Right atrium auricular region (tissue), 2 donors: ENCODE data around the gene KLF6. TPM values are rescaled to one million over a fixed set of nuclear protein-coding genes. Genes with fewer than 3 reads are reported as not detected.

Experiments
- DNase-seq: peaks from one replicate; pipeline ENCODE4 v3.0.0-alpha.2; 2019; ENCODE audit warnings: low spot score
- H3K27ac ChIP-seq, 2 donors: fragments of 200-600 bp; sonication (generic); 1 replicate in 1 of 2; 2 replicates in 1 of 2; pipeline ENCODE4 v1.5.1; 2016 to 2019
- H3K27me3 ChIP-seq, 2 donors: fragments of 200-600 bp; sonication (generic); one replicate each; pipeline versions ENCODE4 v1.5.1 to v1.6.0; 2017 to 2019
- H3K36me3 ChIP-seq: fragments of 200-600 bp; sonication (generic); one replicate; pipeline ENCODE4 v1.5.1; 2016
- H3K4me1 ChIP-seq, 2 donors: fragments of 200-600 bp; sonication (generic); one replicate each; pipeline versions ENCODE4 v1.5.1 to v1.6.0; 2017 to 2019
- H3K4me3 ChIP-seq, 2 donors: fragments of 200-600 bp; sonication (generic); 1 replicate in 1 of 2; 2 replicates in 1 of 2; pipeline ENCODE4 v1.5.1; 2017 to 2019; ENCODE audit warnings: mild to moderate bottlenecking in 1 of 2, moderate library complexity in 1 of 2
- H3K9me3 ChIP-seq, 2 donors: fragments of 200-600 bp; sonication (generic); one replicate each; pipeline ENCODE4 v1.5.1; 2019
- CTCF ChIP-seq, 2 donors: fragments of 200-600 bp; sonication (generic); IDR thresholded peaks; one replicate each; pipeline ENCODE4 v1.5.1; 2019; ENCODE audit warnings: antibody characterized with exemption in 2 of 2
- total RNA-seq, 2 donors: library from RNA; depleted of rRNA; stranded (reverse); fragments of >200 nt; gene quantifications; one replicate each; pipeline ENCODE4 v1.1.0, GENCODE V29; 2016

KLF6 gene
- total RNA-seq, 2 donors from 2014 or later: 29.1 to 44.7 TPM

- Histone ChIP-seq H3K27ac (no peak overlapping the region), H3K9me3 (peaks cover 0 to 13% of the 10 kb centered on the region in 2 donors), H3K4me3 (no peak overlapping the region), H3K4me1 (peaks cover 0 to 7% of the 10 kb centered on the region in 2 donors), H3K36me3 (no peaks in the 10 kb centered on the region), H3K27me3 (no peaks in the 10 kb centered on the region)
- no peak for DNase-seq
- no peak for TF ChIP-seq CTCF (IDR thresholded peaks at IDR 0.05)
Observed at GRCh38 chr10:3790858-3791257, 5.8 kb upstream of the KLF6 start.

GRCh38 chr10:3790272-3790671 is 5.3 kb upstream of the KLF6 start:
- no peaks in the 10 kb centered on the region for H3K27me3 ChIP-seq
- H3K4me1 ChIP-seq: peaks cover 0 to 8% of the 10 kb centered on the region in 2 donors
- no peak overlapping the region for H3K27ac ChIP-seq
- H3K9me3 ChIP-seq: peaks cover 0 to 13% of the 10 kb centered on the region in 2 donors
- no peaks in the 10 kb centered on the region for H3K36me3 ChIP-seq
- no peak for TF ChIP-seq CTCF (IDR thresholded peaks at IDR 0.05)
- no peak overlapping the region for H3K4me3 ChIP-seq
- no peak for DNase-seq

GRCh38 chr10:3789621-3790020 is 4.6 kb upstream of the KLF6 start:
- DNase-seq: no peak
- TF ChIP-seq CTCF (IDR thresholded peaks at IDR 0.05): no peak
- Histone ChIP-seq H3K36me3 (no peaks in the 10 kb centered on the region), H3K27me3 (no peaks in the 10 kb centered on the region), H3K9me3 (peaks cover 0 to 13% of the 10 kb centered on the region in 2 donors), H3K4me1 (peaks cover 0 to 8% of the 10 kb centered on the region in 2 donors), H3K4me3 (no peak overlapping the region), H3K27ac (no peak overlapping the region)

GRCh38 chr10:3787816-3788215 is 2.8 kb upstream of the KLF6 start:
- no peak for DNase-seq
- H3K27ac ChIP-seq: peak overlapping the region in 1 of 2 donors; percentile 9

GRCh38 chr10:3787016-3787400 is 2.0 kb upstream of the KLF6 start:
- H3K36me3 ChIP-seq: peaks cover 22% of the 10 kb centered on the region
- H3K4me3 ChIP-seq: no peak overlapping the region
- H3K27ac ChIP-seq: peak overlapping the region; percentile 100

More at GRCh38 chr10:3787816-3788215, 2.8 kb upstream of the KLF6 start:
- Histone ChIP-seq H3K36me3 (peaks cover 16% of the 10 kb centered on the region), H3K4me3 (no peak overlapping the region), H3K4me1 (peaks cover 0 to 8% of the 10 kb centered on the region in 2 donors), H3K9me3 (peaks cover 0 to 8% of the 10 kb centered on the region in 2 donors), H3K27me3 (no peaks in the 10 kb centered on the region)
- TF ChIP-seq CTCF (IDR thresholded peaks at IDR 0.05): no peak

More at GRCh38 chr10:3787016-3787400, 2.0 kb upstream of the KLF6 start:
- Histone ChIP-seq H3K4me1 (peaks cover 0 to 8% of the 10 kb centered on the region in 2 donors), H3K27me3 (no peaks in the 10 kb centered on the region), H3K9me3 (peaks cover 0 to 8% of the 10 kb centered on the region in 2 donors)
- no peak for DNase-seq
- TF ChIP-seq CTCF (IDR thresholded peaks at IDR 0.05): no peak
